ENCODE results near the gene IRX3. TPM values are rescaled to one million over a fixed set of nuclear protein-coding genes. Genes with fewer than 3 reads are reported as not detected.

The IRX3 gene
- total RNA-seq = 1.4 TPM
- long read RNA-seq = 0 reads

DNA sequence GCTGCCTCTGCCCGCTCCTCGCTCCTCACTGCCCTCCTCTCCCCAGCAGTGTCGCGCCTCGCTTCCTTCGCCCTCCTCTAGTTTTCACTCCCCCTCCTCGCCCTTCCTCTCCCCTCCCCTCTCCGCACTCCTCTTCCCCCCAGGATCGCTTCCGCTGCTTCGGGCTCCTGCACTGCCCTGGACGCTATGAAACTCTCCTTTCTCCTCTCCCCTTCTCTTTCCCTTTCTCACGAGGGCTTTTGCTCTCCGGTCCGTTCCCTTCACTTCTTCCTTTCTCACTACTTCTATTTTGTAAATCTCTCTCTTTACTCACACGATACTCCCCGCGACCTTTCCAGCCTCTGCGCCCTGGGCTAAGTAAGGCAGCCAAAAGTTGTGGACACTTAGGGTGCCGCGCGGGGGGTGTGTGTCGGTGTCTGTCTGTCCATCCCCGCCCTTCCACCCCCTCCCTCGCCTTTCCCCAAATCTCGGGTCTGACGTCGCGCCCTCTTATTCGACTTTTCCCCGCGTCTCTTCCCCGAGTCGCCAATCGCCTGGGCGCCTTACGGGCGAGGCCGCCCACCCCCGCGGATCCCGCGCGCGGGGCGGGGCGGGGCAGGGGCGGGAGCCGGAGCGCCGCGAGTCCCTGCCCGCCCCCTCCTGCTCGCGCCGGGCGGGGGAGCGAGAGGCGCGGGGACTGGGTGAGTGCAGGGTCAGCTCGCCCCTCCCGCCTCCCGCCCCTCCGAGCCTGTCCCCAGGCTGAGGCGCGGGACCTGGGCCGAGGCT, at the start of gene IRX3:
Gene IRX3, minus strand, starts transcription at position 422 of the 765 bp plus-strand sequence. CDS start 737 bp downstream, outside the sequence.
- no peak for DNase-seq (ENCODE audit: low spot score)

DNA sequence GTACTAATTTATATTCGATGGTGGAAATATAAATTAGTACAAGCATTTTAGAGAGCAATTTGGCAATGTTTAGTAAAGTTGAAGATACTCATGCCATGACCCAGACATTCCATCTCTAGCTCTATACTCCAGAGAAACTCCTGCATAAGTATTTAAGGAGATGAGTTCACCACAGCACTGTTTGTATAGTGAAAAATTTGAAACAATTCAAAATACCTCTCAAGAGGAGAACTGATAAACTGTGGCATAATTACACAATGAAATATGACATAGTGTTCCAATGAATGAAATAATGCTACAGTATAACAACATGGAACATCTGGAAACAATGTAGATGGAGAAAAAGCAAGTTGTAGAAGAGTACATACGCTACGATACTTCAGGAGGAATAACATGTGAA, 48.6 kb upstream of the IRX3 start:
- no peak for DNase-seq (ENCODE audit: low spot score)

GRCh38 chr16:54334208-54334607, 47.6 kb upstream of the IRX3 start:
- no peak for DNase-seq (ENCODE audit: low spot score)

DNA sequence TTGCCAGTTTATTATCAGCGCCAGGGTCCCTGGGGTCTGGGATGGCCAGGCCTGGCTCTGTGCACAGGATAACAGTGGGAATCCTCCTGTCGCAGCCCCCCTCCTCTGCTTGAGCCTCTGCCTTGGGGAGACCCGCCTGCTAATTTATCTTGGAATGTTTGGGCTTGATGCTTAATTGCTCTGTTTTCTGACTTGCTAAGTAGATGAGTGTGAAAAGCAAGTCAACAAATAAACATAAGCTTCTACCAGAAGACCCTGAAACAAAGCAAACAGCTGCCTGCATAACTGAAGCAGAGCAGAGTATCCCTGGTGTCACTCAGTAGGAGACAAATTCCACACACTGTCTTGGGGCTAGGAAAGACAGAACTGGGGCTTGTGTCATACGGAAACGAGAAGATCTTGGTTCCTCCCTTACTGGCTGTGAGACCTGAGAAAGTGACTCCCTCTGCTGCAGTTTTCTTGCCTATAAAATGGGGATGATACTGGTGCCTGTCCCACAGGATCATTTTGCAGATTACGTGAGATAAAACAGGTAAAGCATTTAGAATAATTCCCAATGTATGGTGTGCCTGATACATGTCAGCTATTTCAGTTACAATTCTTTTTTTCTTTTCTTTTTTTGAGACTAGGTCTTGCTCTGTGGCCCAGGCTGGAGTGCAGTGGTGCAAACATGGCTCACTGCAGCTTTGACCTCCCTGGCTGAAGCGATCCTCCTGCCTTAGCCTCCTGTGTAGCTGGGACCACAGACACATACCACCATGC, 44.8 kb upstream of the IRX3 start:
- no peak for DNase-seq (ENCODE audit: low spot score)

DNA sequence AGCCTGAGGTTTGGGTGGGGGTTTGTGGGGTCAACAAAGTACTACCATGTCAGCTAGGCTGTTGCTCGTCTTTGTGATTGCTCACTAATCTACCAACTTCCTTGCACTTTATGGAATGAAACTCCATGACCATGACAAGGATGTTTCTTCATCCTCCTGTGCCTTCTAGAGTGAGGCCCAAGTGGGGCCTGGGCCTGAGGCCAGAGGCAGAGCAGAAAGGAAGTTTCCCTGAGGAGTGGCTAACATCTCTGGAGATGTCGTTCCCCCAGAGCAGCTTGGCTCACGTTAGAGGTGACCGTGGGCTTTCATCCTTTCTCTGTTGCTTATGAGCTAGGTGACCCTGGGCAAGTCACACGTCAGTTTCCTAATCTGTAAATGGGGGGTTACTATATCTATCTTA, 41.0 kb upstream of the IRX3 start:
- DNase-seq (ENCODE audit: low spot score) = no peak

DNA sequence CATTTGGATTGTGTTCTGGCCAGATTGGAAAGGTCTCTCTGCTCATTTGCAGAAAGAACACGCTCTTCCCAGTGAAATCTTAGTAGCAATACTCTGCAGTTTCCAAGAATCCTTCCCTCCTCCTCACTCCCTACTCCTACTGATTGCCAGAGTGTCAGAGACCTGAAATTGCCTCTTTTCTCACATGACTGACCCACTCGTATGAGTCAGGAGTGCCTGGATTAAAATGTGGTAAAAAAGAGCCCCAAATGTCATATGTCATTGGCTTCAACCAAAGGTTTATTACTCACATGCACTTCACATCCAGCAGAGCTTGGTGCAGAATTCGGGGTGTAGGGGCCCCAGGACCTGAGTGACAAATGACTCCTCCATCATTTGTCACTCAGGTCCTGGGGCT, 39.7 kb upstream of the IRX3 start:
- no peak for DNase-seq (ENCODE audit: low spot score)

DNA sequence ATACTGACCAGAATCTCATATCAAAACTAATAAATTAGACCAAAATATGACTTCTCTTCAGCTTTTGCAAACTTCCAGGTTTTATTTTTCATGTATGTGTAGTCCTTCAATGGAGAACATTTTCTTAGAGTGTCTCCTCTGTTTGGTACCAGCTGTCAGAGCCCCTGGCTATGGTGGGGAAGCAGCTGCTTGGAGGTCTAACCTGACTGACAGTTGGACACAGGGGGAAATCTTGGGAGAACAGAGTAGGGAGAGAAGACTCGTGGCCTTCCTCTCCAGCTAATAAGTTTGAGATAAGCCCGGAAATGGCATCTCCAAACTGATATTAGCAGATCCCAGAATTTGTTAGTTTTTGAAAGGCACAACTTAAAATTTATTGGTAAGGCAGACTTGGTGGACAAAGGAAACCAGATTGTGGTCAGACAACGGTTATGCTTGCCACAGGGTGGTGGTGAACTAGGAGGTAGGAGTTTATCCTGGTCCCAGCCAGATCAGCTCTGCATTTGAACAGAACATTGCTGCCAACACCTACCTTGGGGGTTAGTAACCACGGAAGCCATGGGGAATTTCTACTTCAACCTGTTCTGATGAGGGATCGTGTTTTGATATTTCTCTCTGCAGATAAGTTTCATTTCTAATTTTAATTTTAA, 39.2 kb upstream of the IRX3 start:
- DNase-seq (ENCODE audit: low spot score) = no peak

GRCh38 chr16:54324716-54325115, 38.1 kb upstream of the IRX3 start:
- DNase-seq (ENCODE audit: low spot score) = no peak

DNA sequence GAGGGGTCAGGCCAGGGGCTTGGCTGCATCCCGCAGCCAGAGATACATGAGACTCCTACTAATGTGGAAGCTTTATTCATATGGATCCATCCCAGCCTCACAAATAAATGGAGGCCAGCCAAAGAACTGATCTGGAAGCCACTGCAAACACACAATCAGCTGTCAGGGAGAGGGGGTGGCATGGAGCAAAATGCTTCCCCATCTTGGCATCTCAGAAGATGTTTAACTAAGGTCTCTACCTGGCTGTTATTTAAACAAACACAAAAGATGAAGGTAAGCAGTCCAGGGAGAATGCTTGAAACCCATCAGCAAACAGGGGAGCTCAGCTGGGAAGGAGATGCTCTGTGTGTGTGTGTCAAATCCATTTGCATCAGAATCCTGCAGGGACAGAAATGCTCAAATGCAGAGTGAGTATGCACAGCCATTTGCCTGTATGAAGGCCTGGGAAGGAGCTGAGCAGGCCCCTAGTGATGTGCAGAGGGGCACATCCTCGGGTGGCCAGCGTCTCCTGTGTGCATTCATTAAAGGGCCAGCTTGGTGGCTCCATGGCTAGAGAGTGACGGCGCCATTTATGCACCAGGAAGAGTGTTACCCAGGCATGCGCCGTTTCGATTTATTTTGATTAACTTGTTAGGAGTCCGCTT, 34.2 kb upstream of the IRX3 start:
- no peak for DNase-seq (ENCODE audit: low spot score)

GRCh38 chr16:54318941-54319340, 32.4 kb upstream of the IRX3 start:
- no peak for DNase-seq (ENCODE audit: low spot score)

GRCh38 chr16:54317101-54317611, 30.6 kb upstream of the IRX3 start:
- no peak for DNase-seq (ENCODE audit: low spot score)

GRCh38 chr16:54316095-54316889, 29.7 kb upstream of the IRX3 start:
- no peak for DNase-seq (ENCODE audit: low spot score)

GRCh38 chr16:54313789-54314188, 27.2 kb upstream of the IRX3 start:
- no peak for DNase-seq (ENCODE audit: low spot score)

- DNase-seq (ENCODE audit: low spot score) = no peak
These were observed 26.0 kb upstream of the IRX3 start for GRCh38 chr16:54312502-54312991.

- DNase-seq (ENCODE audit: low spot score) = no peak
These were observed 22.8 kb upstream of the IRX3 start for GRCh38 chr16:54309341-54309740.

DNA sequence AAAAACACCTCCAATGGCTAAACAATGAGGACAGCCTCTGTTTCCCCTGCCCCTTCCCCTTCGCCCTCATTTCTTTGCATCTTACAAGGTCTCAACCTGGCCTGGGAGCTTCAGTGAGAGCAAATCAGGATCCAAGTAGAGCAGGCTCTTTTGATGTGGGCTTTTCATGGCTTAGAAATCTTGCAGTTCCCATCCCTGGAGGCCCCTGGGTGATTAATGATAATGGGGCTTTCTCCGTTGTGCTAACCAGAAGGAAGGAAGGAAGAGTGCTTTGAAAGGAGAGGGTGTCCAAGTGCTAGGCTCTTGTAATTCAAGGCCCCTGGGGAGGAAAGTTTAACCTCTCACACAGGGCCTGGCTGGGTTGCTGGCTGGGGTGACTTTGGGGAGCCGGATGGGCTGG, 18.5 kb upstream of the IRX3 start:
- DNase-seq (ENCODE audit: low spot score) = no peak

- DNase-seq (ENCODE audit: low spot score) = no peak
These were observed 17.0 kb upstream of the IRX3 start for GRCh38 chr16:54303613-54304012.

DNA sequence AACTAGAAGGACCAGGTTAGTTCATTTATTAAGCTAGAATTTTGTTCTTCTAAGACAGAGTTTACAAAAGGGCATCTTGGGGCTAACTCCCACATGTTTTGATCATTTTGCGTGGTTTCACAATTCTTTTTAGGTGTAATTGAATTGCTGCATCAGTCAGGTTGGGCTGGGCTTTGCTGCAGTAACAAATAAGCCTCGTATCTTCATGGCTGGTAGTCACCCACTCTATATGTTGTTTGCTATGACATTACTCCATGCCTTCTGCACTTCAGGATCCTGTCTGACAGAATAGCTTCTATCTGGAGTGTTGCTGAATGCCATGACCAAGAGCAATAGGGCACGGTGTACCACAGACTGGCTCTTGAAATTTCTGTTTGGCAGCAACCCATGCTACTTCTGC, 10.6 kb upstream of the IRX3 start:
- DNase-seq (ENCODE audit: low spot score) = no peak

DNA sequence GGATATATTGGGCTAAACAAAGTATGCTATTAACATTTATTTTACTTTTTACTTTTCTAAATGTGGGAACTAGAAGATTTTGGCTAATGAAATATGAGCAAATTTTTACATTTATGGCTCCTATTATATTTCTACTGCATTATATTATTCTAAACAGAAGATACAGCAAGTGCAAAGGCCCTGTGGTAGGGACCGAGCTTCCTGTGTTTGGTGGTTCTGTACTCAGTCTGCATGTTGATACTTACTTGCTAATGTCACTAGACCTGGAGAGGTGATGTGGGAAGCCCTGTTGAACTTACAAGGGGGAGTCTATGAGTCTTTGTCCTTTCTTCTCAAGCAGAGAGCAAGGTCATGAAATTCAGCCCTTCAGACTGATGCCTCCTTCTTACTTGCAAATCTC, 10.0 kb upstream of the IRX3 start:
- DNase-seq (ENCODE audit: low spot score) = no peak

DNA sequence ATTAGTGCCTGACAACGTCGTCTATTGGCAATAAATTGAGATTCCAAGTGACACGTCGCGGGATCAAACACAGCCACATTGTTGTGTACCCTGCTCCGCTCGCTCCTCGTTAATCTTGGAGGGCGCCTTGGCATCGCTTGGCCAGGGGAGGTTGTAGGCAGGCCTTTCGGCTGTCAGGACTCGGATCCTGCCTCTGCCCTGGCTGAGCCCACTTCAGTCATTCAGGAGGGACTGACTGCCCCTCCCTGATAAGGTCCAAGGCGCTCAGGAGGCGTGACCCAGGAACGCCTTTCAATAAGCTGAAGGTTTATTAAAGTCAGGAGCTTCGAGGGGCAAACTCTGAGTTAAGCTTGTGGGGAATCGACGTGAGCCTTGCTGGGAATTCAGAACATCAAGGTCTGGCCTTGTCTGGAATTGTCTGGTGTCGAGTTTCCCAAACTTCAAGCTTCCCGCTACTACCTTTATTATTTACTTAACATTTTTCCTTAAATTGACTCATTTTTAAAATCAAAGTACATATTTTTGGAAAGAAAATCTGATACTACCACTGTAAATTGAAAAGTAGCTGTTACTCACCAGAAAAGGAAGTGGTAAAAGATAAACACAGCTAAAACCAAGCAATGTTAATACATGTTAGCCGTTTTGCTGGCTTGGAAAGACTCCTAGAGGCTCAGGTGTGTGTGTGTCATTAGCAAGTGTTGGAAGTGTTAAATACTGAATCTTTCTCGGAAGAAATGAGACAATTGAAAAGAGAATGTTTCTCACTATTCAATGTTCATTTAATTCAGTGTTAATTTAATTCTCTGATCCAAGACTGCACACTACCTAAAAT, 5.3 kb upstream of the IRX3 start:
- no peak for DNase-seq (ENCODE audit: low spot score)

Data from mesenteric fat pad (tissue), 1 donor.